Forelimb muscle (tissue), 1 donor: Measurements from ENCODE around the gene VGF. TPM values are rescaled to one million over a fixed set of nuclear protein-coding genes. Genes with fewer than 3 reads are reported as not detected.
"Not testable (repeated sequence)": the region's sequence is repeated elsewhere in the genome, so short reads cannot be mapped to it uniquely, and the experiment has no call there.

Experiments
- DNase-seq: peaks from one replicate; pipeline ENCODE4 v3.0.0-alpha.2; 2013; ENCODE audit warnings: low read depth
- polyA plus RNA-seq: library from polyadenylated mRNA; unstranded; fragments of 120-200 nt; gene quantifications from one replicate; pipeline ENCODE4 v1.2.1, GENCODE V29; 2013; ENCODE audit not compliant: insufficient read length

VGF gene
- polyA plus RNA-seq, 1 donor, result not detected

GRCh38 chr7:101116898-101117297, 48.5 kb downstream of the VGF start:
- DNase-seq, result no peak

GRCh38 chr7:101115215-101115614, 50.2 kb downstream of the VGF start:
- no peak for DNase-seq

- DNase-seq, result no peak
Observed at GRCh38 chr7:101114492-101114891, 50.9 kb downstream of the VGF start.

GRCh38 chr7:101113836-101114235, 51.5 kb downstream of the VGF start:
- DNase-seq, result no peak

- DNase-seq, result not testable (repeated sequence)
Observed at GRCh38 chr7:101113140-101113539, 52.2 kb downstream of the VGF start.

Other genes starting within 250 kb of the VGF start
- gene MUC3A, start 216.0 kb downstream of the VGF start, polyA plus RNA-seq, result 0.10 TPM
- gene MUC12, start 196.0 kb downstream of the VGF start, polyA plus RNA-seq, result 0.48 TPM
- not detected for gene MUC17, start 145.5 kb downstream of the VGF start, polyA plus RNA-seq
- 7.6 TPM for gene TRIM56, start 80.1 kb downstream of the VGF start, polyA plus RNA-seq
- 5.6 TPM for gene SERPINE1, start 38.5 kb downstream of the VGF start, polyA plus RNA-seq
- 17.7 TPM for gene AP1S1, start 11.1 kb downstream of the VGF start, polyA plus RNA-seq
- gene NAT16, start 14.7 kb upstream of the VGF start, polyA plus RNA-seq, result not detected
- gene MOGAT3, start 35.5 kb upstream of the VGF start, polyA plus RNA-seq, result not detected
- 41.4 TPM for gene PLOD3, start 52.0 kb upstream of the VGF start, polyA plus RNA-seq
- gene ZNHIT1, start 52.6 kb upstream of the VGF start, polyA plus RNA-seq, result 46.5 TPM
- 7.4 TPM for gene CLDN15, start 72.2 kb upstream of the VGF start, polyA plus RNA-seq
- 125 TPM for gene FIS1, start 79.5 kb upstream of the VGF start, polyA plus RNA-seq
- 25.7 TPM for gene IFT22, start 156.2 kb upstream of the VGF start, polyA plus RNA-seq
- gene COL26A1, start 197.3 kb upstream of the VGF start, polyA plus RNA-seq, result 1.5 TPM